Stomach (tissue), 9 donors: ENCODE data around the gene TMEM187. TPM values are rescaled to one million over a fixed set of nuclear protein-coding genes. Genes with fewer than 3 reads are reported as not detected.

Source experiments
- DNase-seq, 2 donors: peaks; one replicate each; pipeline versions ENCODE4 v3.0.0 to v3.0.0-alpha.2; 2013 to 2019
- H3K27ac ChIP-seq, 5 donors: fragments of 200-600 bp in 4 of 5; sonication (generic) in 4 of 5; one replicate each; pipeline ENCODE4 v1.5.1; 2013 to 2019; ENCODE audit warnings: mild to moderate bottlenecking in 1 of 5, moderate library complexity in 1 of 5
- H3K27me3 ChIP-seq, 3 donors: fragments of 200-600 bp; sonication (generic); one replicate each; pipeline ENCODE4 v1.5.1; 2017 to 2019; ENCODE audit warnings: mixed run types in 1 of 3
- H3K36me3 ChIP-seq, 4 donors: fragments of 200-600 bp; sonication (generic); 1 replicate in 3 of 4; 2 replicates in 1 of 4; pipeline ENCODE4 v1.5.1; 2016 to 2019
- H3K4me1 ChIP-seq, 4 donors: fragments of 200-600 bp; sonication (generic); one replicate each; pipeline ENCODE4 v1.5.1; 2016 to 2019
- H3K4me3 ChIP-seq, 4 donors: fragments of 200-600 bp; sonication (generic) in 3 of 4; one replicate each; pipeline ENCODE4 v1.5.1; 2016 to 2019; ENCODE audit warnings: mild to moderate bottlenecking in 1 of 4
- H3K9me3 ChIP-seq, 4 donors: fragments of 200-600 bp; sonication (generic); one replicate each; pipeline ENCODE4 v1.5.1; 2016 to 2019
- CTCF ChIP-seq, 7 experiments: fragments of 450-650 bp in 4 of 7; fragments of 200-600 bp in 3 of 7; sonication (generic) in 3 of 7; IDR thresholded peaks; one replicate each; pipeline ENCODE4 v1.5.1; 2016 to 2019; ENCODE audit warnings: antibody characterized with exemption in 7 of 7, control low read depth in 2 of 7, mild to moderate bottlenecking in 1 of 7
- EP300 ChIP-seq: sonication (generic); formaldehyde crosslinking; IDR thresholded peaks from one replicate; pipeline ENCODE4 v1.6.1; 2017; ENCODE audit warnings: antibody characterized with exemption
- POLR2A ChIP-seq, 4 donors: fragments of 450-650 bp; IDR thresholded peaks; one replicate each; pipeline ENCODE4 v1.6.1; 2016; ENCODE audit warnings: antibody characterized with exemption in 4 of 4, control low read depth in 2 of 4, mild to moderate bottlenecking in 1 of 4, moderate library complexity in 1 of 4
- POLR2AphosphoS5 ChIP-seq, 3 donors: sonication (generic); formaldehyde crosslinking; IDR thresholded peaks; one replicate each; pipeline ENCODE4 v1.6.1; 2016; ENCODE audit warnings: antibody characterized with exemption in 3 of 3
- WGBS, 5 donors: extraction: QIAGEN DNeasy Blood & Tissue Kit in 3 of 5; methylation state at CpG; one replicate each; pipeline versions ENCODE4 v1.1.5 to v1.1.7; 2013 to 2018; 5-methylcytosine and 5-hydroxymethylcytosine counted together
- intact Hi-C: fragments of 100-400 bp; cut with DNase I; formaldehyde crosslinking; loops from one replicate; pipeline ENCODE4 v1.15.1; 2023; ENCODE audit warnings: low total_unique reads
- polyA plus RNA-seq, 3 donors: library from polyadenylated mRNA; stranded (reverse); fragments of 200-250 nt; gene quantifications; one replicate each; pipeline ENCODE4 v1.2.3, GENCODE V29; 2013
- total RNA-seq, 5 donors: library from RNA; depleted of rRNA; stranded (reverse); fragments of >200 nt; gene quantifications; one replicate each; pipeline versions ENCODE4 v1.1.0 to v1.2.3, GENCODE V29; 2014 to 2016
- donor health status: healthy with polysubstance abuse.
- donor health status: Bipolar disorder and iron deficiency.
- donor health status: healthy.

TMEM187 gene
- total and polyA plus RNA-seq, 8 donors: 0.89 to 16.2 (median 4.6) TPM; not detected in 1

GRCh38 chrX:153944140-153944799 lies 28.3 kb upstream of the TMEM187 start, which contains the start of gene RENBP:
Gene RENBP, minus strand, starts transcription at chrX:153944643. Its CDS starts 33 bp downstream, at chrX:153944610.
- WGBS, 5 donors: 20 to 35% (median 28%) methylated on average over 1 to 31 of the region's 31 CpGs
- intact Hi-C loops: no loop called here
- TF ChIP-seq POLR2AphosphoS5 (IDR thresholded peaks at IDR 0.05) (no peak), POLR2A (IDR thresholded peaks at IDR 0.05) (no peak), CTCF (IDR thresholded peaks at IDR 0.05) (no peak), EP300 (no peak)
- peaks cover 0 to 39% (median 8%) of the 10 kb centered on the region in 4 donors for H3K4me1 ChIP-seq
- peak within 1 kb of the TSS in 4 of 5 donors; percentile 27 to 76 (median 52) for H3K27ac ChIP-seq
- peaks cover 0 to 16% (median 12%) of the 10 kb centered on the region in 4 donors for H3K36me3 ChIP-seq
- peaks cover 0 to 9% (median 0%) of the 10 kb centered on the region in 3 donors for H3K27me3 ChIP-seq
- peak within 1 kb of the TSS; percentile 32 to 39 (median 38) for H3K4me3 ChIP-seq
- peak; percentile 45 to 60 for DNase-seq
- no peaks in the 10 kb centered on the region for H3K9me3 ChIP-seq

- no peak for DNase-seq
- 39 to 64% (median 57%) methylated on average over 1 to 6 of the region's 6 CpGs for WGBS, 5 donors
- H3K27me3 ChIP-seq: peaks cover 0 to 9% (median 0%) of the 10 kb centered on the region in 3 donors
- H3K27ac ChIP-seq: peak overlapping the region in 3 of 5 donors; percentile 27 to 76 (median 49)
- TF ChIP-seq CTCF (IDR thresholded peaks at IDR 0.05) (no peak), EP300 (no peak), POLR2AphosphoS5 (IDR thresholded peaks at IDR 0.05) (no peak), POLR2A (IDR thresholded peaks at IDR 0.05) (no peak)
- H3K9me3 ChIP-seq: no peaks in the 10 kb centered on the region
- intact Hi-C loops: no loop called here
- H3K4me3 ChIP-seq: peak overlapping the region; percentile 32 to 39 (median 38)
- H3K4me1 ChIP-seq: peaks cover 0 to 44% (median 8%) of the 10 kb centered on the region in 4 donors
- peaks cover under 1 to 21% (median 17%) of the 10 kb centered on the region in 4 donors for H3K36me3 ChIP-seq
These were observed 27.8 kb upstream of the TMEM187 start for GRCh38 chrX:153944800-153945150.

GRCh38 chrX:153945956-153946943 lies 26.3 kb upstream of the TMEM187 start:
- H3K36me3 ChIP-seq: peaks cover 12 to 36% (median 32%) of the 10 kb centered on the region in 4 donors
- intact Hi-C loops: no loop called here
- H3K27me3 ChIP-seq: peaks cover 0 to 9% (median 0%) of the 10 kb centered on the region in 3 donors
- 74 to 90% (median 83%) methylated on average over 20 to 24 of the region's 24 CpGs for WGBS, 5 donors
- no peaks in the 10 kb centered on the region for H3K9me3 ChIP-seq
- H3K27ac ChIP-seq: peak overlapping the region in 2 of 5 donors; percentile 74 to 79
- peaks cover 0 to 49% (median 11%) of the 10 kb centered on the region in 4 donors for H3K4me1 ChIP-seq
- H3K4me3 ChIP-seq: no peak overlapping the region
- DNase-seq: no peak
- TF ChIP-seq CTCF (IDR thresholded peaks at IDR 0.05): no peak
- TF ChIP-seq EP300: no peak
- TF ChIP-seq POLR2AphosphoS5 (IDR thresholded peaks at IDR 0.05): no peak
- no peak for TF ChIP-seq POLR2A (IDR thresholded peaks at IDR 0.05)
